Stimulated activated CD4-positive, alpha-beta T cell treated with anti-CD3 and anti-CD28 coated beads, TNF-alpha, amount 100 ng/mL, for 4 hours (primary cell): Measurements from ENCODE around the gene OTUD1.

Experiments used
- DNase-seq, 3 experiments: peaks; one replicate each; pipeline ENCODE4 v3.0.0-alpha.2; 2020; ENCODE audit warnings: low read depth in 3 of 3

Gene OTUD1

DNA sequence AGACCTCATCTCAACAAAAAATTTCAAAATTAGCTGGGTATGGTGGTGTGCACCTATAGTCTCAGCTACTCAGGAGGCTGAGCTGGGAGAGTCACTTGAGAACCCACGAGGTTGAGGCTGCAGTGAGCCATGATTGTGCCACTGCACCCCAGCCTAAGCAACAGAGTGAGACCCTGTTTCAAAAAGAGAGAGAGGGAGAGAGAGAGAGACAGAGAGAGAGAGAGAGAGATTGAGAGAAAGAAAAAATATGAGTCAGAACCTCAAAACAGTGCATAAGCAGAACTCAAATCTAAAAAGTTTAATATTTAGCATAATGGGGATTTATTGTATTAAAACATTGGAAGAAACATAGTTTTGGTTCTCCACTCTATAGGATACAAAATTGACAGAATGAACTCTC is 17.5 kb upstream of the OTUD1 start:
- no peak for DNase-seq

DNA sequence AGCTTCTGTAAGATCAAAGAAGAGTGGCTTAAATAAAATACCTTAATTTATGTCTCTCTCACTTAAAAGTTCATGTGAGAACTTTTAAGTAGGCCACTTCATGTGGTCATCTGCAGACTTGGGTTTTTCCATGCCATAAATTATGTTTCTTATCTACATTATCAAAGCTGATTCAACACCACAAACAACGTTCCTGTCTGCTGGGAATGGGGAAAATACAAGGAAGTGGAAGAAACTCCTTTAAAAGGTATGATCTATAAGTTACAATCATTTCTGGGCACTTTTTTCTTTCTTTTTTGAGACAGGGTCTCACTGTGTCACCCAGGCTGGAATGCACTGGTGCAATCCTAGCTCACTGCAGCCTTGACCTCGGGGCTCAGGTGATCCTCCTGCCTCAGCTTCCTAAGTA is 16.9 kb upstream of the OTUD1 start:
- no peak for DNase-seq

DNA sequence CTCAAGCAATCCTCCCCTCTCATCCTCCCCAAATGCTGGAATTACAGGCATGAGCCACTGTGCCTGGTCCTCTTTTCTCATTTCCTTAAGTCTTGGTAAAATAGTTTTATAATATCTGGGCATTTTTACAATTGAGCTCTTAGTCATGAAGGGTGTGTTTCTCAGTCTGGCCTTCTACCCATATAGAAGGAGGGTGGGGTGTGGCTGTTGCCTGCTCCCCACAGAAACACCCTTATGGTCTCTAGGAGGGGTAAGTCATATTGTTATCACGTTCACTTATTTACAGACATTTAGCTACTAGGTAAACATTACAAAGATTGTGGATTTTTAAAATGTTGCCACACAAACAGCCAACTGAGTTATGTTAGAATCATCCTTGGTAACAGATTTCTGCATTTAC is 6.7 kb upstream of the OTUD1 start:
- no peak for DNase-seq

DNA sequence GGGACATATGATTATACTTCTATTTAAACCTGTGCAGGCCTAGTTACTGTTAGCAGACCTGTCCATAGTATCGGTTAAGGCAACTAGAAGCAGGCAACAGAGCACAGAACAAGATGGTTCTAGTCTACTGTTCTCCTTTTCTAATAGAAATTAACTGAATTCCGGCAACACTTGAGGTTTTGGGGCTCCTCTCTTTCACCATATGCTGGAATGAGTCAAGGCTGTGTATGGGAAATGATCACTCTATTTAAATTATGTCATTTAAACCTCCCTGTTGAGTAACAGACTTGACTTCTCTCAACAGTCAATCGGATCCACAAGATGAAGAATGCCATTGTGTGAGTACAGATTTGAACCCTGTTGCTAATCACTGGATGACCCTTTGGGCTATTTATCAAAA is 6.2 kb upstream of the OTUD1 start:
- DNase-seq = no peak

DNA sequence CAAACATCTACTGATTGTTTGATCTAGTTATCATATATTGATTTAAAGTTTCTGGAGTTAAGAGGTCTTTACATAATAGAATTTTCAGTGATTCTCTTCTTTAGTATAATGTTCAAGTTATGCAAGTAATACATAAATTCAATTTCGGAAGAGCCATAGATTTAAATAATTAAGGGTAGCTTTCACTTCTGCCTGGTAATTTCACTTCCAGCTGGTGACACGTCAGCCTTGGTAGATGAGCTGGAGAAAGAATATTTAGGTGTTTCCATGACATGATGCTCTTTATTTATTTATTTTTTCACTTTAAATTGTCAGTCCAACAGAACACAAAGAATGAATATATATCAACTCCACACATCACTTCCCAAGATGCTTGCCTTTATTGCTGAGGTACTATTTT is 5.2 kb upstream of the OTUD1 start:
- DNase-seq = no peak

DNA sequence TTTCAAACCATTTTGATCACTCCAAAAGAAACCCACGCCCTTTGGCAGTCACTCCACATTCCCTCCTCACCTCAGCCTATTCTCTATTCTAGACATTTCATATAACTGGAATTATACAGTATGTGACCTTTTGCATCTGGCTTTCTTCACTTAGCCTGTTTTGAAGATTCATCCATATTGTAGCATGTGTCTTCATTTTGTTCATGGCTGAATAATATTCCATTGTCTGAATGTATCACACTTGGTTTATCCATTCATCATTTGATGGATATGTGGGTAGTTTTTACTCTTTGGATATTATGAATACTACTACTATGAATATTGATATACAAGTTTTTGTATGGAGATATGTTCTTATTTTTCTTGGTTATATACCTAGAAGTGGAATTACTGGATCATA is 3.5 kb upstream of the OTUD1 start:
- DNase-seq = no peak

DNA sequence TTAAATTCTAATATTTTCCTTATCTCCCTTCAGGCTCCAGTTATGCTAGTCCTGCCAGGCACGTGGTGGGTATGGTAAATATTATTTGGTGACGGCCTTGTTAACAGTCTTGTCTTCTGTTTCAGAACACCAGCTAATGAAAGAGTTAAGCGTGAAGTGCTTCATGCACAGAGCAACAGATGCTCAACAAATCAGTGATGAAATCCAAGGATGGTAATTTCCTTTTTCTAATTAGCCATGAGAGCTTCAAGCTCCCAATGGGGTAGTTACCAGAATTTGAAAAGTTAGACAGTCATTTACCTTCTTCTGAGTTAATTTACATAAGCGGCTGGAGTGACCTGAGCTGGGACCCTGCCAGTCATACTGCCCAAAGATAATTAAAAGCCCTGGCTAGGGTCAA is 1.9 kb upstream of the OTUD1 start:
- DNase-seq = no peak

DNA sequence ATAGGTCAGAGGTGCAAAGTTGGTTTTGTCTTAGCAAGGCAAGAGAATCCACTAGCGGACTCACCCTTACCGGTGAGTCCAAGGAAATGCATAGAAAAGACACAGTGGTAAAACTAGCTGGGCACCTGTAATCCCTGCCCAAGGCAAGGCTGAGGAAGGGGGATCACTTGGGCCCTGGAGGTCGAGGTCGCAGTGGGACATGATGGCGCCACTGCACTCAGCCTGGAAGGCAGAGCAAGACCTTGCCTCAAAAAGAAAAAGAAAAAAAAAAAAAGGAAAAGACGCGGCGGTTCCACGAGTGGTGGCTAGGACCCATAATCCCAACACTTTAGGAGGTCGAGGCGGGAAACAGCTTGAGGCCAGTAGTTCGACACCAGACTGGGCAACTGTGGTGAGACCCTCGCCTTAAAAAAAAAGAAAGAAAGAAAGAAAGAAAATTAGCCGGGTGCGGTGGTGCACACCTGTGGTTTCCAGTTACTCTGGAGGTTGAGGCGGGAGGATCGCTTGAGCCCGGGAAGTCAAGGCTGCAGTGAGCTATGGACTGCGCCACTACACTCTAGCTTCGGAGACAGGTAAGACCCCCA is 820 bp upstream of the OTUD1 start:
- DNase-seq = no peak

DNA sequence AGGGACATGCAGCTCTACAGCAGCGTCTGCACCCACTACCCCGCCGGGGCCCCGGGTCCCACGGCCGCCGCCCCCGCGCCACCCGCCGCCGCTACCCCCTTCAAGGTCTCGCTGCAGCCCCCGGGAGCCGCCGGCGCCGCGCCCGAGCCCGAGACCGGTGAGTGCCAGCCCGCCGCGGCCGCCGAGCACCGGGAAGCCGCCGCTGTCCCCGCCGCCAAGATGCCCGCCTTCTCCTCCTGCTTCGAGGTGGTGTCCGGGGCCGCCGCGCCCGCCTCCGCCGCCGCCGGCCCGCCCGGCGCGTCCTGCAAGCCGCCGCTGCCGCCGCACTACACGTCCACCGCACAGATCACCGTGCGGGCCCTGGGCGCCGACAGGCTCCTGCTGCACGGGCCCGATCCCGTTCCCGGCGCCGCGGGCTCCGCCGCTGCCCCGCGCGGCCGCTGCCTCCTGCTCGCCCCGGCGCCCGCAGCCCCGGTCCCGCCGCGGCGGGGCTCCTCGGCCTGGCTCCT is 631 bp downstream of the OTUD1 start:
- DNase-seq = peak in 2 of 3 experiments; percentile 4 to 6

DNA sequence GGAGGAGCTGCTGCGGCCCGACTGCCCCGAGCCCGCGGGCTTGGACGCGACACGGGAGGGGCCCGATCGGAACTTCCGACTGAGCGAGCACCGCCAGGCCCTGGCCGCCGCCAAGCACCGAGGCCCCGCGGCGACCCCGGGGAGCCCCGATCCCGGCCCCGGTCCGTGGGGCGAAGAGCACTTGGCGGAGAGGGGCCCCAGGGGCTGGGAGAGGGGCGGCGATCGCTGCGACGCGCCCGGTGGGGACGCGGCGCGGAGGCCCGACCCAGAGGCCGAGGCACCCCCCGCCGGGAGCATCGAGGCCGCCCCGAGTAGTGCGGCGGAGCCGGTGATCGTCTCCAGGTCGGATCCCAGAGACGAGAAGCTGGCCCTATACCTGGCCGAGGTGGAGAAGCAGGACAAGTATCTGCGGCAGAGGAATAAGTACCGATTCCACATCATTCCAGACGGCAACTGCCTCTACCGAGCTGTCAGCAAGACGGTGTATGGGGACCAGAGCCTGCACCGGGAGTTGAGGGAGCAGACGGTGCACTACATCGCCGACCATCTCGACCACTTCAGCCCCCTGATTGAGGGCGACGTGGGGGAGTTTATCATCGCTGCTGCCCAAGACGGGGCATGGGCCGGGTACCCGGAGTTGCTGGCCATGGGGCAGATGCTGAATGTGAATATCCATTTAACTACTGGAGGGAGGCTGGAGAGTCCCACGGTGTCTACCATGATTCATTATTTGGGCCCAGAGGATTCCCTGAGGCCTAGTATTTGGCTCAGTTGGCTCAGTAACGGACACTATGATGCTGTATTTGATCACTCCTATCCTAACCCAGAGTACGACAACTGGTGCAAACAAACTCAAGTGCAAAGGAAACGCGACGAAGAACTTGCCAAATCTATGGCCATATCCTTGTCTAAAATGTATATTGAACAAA is 1.4 kb downstream of the OTUD1 start:
- DNase-seq = peak in 2 of 3 experiments; percentile 4 to 23

DNA sequence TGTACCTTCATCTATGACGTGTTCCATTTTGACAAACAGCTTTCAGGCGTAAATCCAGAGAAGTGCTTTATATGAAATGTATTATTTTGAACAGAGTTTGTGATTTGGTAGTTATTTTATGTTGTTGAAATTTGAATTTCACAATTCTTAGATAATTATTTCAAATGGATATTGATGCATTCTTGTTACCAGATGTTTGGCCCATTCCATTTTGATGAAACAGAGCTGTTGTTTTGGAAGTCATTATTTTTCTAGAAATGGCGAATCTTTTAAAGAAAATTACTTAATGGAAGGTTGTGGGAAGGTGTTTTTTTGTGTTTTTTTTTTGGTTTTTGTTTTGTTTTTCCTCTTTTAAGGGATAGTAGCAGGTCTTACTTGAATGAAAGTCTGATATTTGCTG is 2.4 kb downstream of the OTUD1 start:
- no peak for DNase-seq

DNA sequence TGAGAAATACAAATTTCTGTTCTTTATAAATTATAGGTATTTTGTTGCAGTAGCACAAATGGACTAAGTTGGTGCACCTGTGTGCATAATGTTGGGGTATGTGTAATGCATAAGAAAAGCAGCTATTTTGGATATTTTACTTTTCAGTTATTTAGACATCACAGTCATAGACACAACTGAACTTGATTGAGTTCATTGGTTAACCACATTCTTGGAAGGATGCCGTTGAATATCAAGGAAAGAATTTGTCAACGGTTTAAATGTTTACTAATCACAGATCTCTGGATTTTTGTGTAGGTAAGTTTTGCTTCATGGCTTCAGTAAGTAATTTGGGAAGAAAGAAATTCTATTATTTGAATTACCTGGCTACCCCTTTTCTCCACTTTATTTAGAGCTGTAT is 4.1 kb downstream of the OTUD1 start:
- DNase-seq = no peak

DNA sequence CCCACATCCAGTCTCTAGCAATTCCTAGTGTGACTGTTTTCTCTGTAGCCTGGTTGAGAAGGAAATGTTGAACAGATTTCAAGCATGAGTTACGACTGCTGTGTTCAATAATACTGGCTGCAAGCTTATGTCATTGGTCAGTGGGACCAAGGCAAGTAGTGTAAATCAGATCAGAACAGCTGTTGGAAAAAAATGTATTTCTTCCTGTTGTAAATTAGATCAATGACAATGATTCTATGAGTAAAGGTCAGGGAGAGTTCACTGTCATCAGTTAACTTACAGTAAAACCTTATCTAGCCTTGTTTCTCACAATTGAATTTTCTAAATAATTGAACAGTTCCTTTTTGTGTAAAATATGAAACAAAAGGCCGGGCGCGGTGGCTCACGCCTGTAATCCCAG is 6.7 kb downstream of the OTUD1 start:
- no peak for DNase-seq

DNA sequence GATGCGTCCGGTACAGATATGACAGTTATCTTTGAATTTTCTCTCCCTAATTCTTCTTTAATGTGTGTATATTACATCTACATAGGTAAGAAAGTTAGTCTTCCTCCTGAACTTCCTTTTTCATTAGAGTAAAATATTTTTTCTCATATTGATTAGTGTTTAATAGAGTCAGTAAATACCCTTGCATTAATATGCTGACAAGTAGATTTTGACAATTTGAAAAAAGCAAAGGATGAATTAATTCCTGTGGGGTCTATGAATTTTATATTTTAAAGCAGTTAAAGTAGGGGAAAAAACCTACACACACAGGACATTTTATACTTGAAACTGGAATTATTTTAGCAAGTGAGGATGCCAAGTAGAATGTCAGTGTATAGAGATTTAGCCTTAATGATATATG is 9.4 kb downstream of the OTUD1 start:
- DNase-seq = no peak

DNA sequence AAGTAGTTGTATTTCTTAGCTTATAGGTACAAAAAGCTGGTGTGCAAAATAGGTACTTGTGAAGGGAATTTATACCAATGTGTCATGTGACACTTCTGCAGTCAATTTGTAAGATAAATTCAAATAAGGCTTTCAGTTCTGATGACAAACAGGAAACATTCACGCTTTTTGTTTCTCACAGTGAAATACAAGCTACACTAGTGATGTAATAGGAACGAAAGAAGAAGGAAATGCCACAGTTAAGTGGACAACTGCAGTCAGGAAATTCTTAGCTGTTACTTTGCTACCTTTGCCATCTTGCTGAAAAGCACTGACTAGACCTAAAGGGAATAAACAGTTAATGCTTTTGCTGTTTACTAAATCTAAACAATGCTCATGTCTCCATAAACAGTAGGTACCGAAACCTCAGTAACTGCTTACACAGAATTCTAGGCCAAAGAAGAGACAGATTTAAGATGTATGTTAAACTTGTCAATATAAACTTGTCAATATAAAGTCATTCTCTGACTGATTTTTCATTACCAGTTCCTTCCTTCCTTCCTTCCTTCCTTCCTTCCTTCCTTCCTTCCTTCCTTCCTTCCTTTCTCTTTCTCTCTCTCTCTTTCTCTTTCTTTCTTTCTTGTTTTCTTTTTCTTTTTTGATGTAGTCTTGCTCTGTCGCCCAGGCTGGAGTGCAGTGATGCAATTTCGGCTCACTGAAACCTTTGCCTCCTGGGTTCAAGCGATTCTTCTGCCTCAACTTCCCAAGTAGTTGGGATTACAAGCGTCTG is 10.1 kb downstream of the OTUD1 start:
- DNase-seq = no peak

DNA sequence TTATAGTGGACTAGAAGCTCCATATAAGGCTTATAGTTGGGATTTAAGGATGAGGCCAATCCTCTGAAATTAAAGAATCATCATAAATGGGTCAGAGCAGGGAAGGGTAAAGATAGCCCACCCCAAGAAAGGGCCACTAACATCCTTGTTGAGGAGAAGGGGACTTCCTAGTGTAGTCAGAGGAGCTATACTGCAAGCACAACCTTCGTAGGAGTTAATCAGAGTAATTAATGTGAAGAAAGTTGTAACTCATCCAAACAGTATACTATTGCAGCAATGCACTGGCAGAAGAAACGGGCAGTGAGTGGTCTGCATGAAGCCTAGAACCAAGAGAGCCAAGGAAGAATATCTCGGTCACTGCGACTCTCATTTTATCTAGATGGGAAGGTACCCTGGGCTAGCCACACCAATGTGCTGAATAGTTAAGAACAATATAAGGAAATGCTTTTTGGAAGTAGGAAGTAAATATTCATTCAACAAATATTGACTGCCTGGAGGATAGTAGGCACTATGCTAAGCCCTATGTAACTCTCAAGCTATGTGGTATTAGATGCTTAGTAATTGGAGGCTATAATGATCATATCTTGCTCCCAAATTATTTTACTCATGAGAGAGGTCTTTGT is 13.3 kb downstream of the OTUD1 start:
- no peak for DNase-seq

DNA sequence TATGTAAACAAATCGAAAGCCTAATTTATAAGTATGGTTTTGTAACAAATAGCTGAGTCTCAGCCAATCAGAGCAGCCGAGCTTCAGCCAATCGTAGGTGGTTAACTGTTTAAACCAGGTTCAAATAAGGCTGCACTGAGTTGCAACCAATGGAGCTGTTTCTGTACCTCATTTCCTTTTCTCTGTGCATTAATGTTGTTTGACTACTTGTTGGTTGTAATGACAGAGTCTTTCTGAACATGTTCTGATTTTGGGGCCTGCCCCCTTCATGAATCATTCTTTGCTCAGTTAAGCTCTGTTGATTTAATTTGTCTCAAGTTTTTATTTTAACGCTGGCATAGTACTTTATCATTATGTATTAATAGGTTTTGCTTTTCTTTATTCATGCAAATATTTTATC is 14.6 kb downstream of the OTUD1 start:
- no peak for DNase-seq

DNA sequence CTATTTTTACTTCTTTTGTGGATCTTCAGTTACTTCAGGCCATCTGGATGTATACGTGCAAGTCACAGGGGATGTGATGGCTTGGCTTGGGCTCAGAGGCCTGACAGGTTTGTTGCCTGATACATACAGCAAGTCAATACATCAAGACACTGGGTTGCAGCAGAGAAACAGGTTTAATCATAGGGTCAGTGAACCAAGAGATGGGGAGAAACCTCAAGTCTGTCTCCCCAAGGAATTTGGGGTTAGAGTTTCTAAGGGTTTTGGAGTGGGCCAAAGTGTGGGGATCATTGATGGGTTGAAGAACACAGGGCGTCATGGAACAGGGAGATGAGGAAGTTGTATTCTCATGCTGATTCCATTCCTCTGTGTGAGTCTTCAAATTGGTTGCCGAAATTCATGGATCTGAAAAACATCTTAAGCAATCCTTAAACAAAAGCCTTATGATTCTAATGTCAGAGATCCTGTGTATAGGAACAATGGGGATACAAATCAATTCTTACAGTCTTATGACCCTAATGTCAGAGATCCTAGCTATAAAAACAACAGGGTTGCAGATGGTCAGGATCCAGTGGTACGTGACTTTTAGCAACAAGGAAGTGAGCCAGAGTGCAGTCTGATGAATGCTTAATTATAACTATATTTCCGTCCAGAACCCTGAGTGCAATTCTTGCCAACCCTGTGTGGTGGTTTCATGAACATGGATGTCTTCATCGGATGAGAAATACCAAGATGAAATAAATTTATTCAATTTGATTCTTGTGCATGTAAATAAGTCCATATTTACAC is 18.9 kb downstream of the OTUD1 start:
- no peak for DNase-seq

DNA sequence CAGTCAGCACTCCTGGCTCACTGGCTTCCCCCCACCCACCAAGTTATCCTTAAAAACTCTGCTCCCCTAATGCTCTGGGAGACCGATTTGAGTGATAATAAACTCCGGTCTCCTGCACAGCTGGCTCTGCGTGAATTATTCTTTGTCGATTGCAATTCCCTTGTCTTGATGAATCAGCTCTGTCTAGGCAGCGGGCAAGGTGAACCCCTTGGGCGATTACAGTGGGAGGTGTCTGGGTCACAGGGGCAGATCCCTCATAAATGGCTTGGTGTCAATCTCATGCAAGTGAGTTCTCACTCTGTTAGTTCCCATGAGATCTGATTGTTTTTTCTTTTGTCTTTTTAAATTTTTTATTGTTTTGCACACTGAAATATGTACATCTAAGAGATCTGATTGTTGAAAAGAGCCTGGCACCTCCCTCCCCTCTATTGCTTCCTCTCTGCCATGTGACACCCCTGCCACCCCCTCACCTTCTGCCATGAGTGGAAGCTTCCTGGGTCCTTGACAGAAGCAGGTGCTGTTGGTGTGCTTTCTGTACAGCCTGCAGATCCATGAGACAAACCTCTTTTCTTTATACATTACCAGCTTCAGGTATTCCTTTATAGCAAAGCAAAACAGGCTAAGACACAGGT is 20.5 kb downstream of the OTUD1 start:
- no peak for DNase-seq

DNA sequence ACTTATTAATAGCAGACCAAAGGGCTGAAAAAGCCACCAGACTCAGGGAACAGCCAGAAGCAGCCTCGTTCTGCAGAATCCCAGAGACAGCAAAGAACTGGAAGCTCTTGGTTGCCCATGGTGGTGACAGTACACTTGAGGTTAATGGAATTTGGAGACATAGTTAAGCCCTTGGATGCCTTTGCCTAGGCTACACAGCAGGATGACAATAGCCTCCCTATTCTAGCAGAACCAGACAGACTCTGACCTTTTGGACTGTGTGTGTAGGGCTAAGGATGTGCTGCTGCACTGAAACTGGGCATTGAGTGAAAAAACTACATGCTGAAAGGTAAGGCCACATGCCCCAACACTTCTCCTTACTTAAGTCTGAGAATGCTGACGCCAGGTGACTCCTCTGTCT is 22.7 kb downstream of the OTUD1 start:
- no peak for DNase-seq

DNA sequence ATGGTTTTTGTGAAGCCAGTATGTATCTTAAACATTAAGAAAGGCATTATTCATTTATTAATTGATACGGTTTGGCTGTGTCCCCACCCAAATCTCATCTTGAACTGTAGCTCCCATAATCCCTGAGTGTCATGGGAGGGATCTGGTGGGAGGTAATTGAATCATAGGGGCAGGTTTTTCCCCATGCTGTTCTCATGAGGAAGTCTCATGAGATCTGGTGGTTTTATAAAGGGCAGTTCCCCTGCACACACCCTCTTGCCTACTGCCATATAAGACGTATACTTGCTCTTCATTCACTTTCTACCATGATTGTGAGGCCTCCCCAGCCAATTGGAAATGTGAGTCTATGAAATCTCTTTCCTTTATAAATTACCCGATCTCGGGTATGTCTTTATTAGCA is 28.1 kb downstream of the OTUD1 start:
- DNase-seq = no peak
